ENCODE results near the gene SCAF4. TPM values are rescaled to one million over a fixed set of nuclear protein-coding genes. Genes with fewer than 3 reads are reported as not detected.

Gene SCAF4
- total and polyA plus RNA-seq, 2 of the 8 experiments (the other 6 are each of a cell fraction or from before 2014, with no cell fraction given) = 28.9 to 55.1 TPM

GRCh38 chr21:31728191-31728590, 3.7 kb downstream of the SCAF4 start:
- no peak overlapping the region for H2BK5ac ChIP-seq (ENCODE audit: low read depth, low read length)
- no peak overlapping the region for H3K18ac ChIP-seq (ENCODE audit: extremely low read depth, low read length)
- H3K23me2 ChIP-seq (ENCODE audit: low read depth, low read length) = peaks cover 10% of the 10 kb centered on the region
- no peak overlapping the region for H2BK15ac ChIP-seq (ENCODE audit: low read length)
- TF ChIP-seq YY1 (IDR thresholded peaks at IDR 0.05; ENCODE audit: low read depth, low read length) (no peak), RFX5 (IDR thresholded peaks at IDR 0.05; ENCODE audit: borderline replicate concordance, low read depth, low read length) (no peak), HDAC6 (IDR thresholded peaks at IDR 0.05; ENCODE audit: low read depth, low read length) (no peak), BRCA1 (IDR thresholded peaks at IDR 0.05; ENCODE audit: low read depth, low read length) (no peak), SUZ12 (IDR thresholded peaks at IDR 0.05; ENCODE audit: low read length) (no peak), EP300 (IDR thresholded peaks at IDR 0.05; ENCODE audit: borderline replicate concordance in 1 of 2, low read depth in 2 of 2, low read length in 2 of 2) (no peak), GABPA (IDR thresholded peaks at IDR 0.05; ENCODE audit: borderline replicate concordance, insufficient read depth, low read length) (no peak), POLR2A (IDR thresholded peaks at IDR 0.05; ENCODE audit: control extremely low read depth in 1 of 2, low read depth in 2 of 2, low read length in 2 of 2) (no peak), NANOG (IDR thresholded peaks at IDR 0.05; ENCODE audit: insufficient read depth, low read depth, low read length, poor library complexity, severe bottlenecking) (no peak), KDM1A (IDR thresholded peaks at IDR 0.05; ENCODE audit: borderline replicate concordance, low read length) (no peak), RNF2 (IDR thresholded peaks at IDR 0.05; ENCODE audit: borderline replicate concordance, low read depth, low read length, missing control alignments, poor library complexity, severe bottlenecking) (no peak)
- H2BK12ac ChIP-seq (ENCODE audit: low read depth, low read length) = no peak overlapping the region
- H3K27ac ChIP-seq (ENCODE audit: low read depth, low read length) = no peak overlapping the region
- H3K4me1 ChIP-seq (replicated peaks in 1 of 4; ENCODE audit: control insufficient read depth in 3 of 4, insufficient read depth in 4 of 4, low read length in 3 of 4) = peaks cover 9 to 17% (median 11%) of the 10 kb centered on the region in 4 experiments
- H3K4ac ChIP-seq (replicated peaks; ENCODE audit: insufficient read length, low read depth, low read length) = no peak overlapping the region
- no peak overlapping the region for H2AK5ac ChIP-seq (ENCODE audit: low read depth, low read length)
- no peak overlapping the region for H4K5ac ChIP-seq (ENCODE audit: insufficient read length, low read depth, low read length)
- H3K9me3 ChIP-seq (ENCODE audit: insufficient read depth in 2 of 2, low read depth in 1 of 2, low read length in 1 of 2) = no peaks in the 10 kb centered on the region
- H3K4me3 ChIP-seq (ENCODE audit: extremely low read depth in 1 of 4, insufficient read depth in 2 of 4, low read depth in 3 of 4, low read length in 4 of 4) = peak overlapping the region in 1 of 4 experiments; percentile 99; a peak in 1 of 8 replicates
- no peak overlapping the region for H3K23ac ChIP-seq (ENCODE audit: insufficient read length)
- no peak overlapping the region for H4K8ac ChIP-seq (ENCODE audit: extremely low read depth, insufficient read depth, low read length)
- no peak for DNase-seq (ENCODE audit: low read depth in 1 of 2, low spot score in 2 of 2)
- H3K4me2 ChIP-seq (ENCODE audit: insufficient read depth in 1 of 2, low read depth in 2 of 2, low read length in 2 of 2) = no peak overlapping the region; a peak in 2 of 4 replicates
- H2AFZ ChIP-seq (ENCODE audit: low read length) = no peak overlapping the region
- POLR2A ChIA-PET (ENCODE audit: partially characterized antibody) = no interaction called here
- H2BK20ac ChIP-seq (ENCODE audit: low read length) = no peak overlapping the region
- CTCF ChIA-PET (ENCODE audit: partially characterized antibody) = no interaction called here
- no peak overlapping the region for H3K9ac ChIP-seq (replicated peaks in 1 of 4; ENCODE audit: extremely low read depth in 1 of 4, low read depth in 3 of 4, low read length in 3 of 4)
- peaks cover 0 to 4% (median 0%) of the 10 kb centered on the region in 4 experiments; a peak in 2 of 8 replicates for H3K36me3 ChIP-seq (ENCODE audit: control insufficient read depth in 2 of 4, insufficient read depth in 4 of 4, low read length in 3 of 4)
- no peaks in the 10 kb centered on the region for H3K27me3 ChIP-seq (replicated peaks in 1 of 4; ENCODE audit: control insufficient read depth in 3 of 4, extremely low read depth in 1 of 4, insufficient read depth in 3 of 4, low read length in 3 of 4)
- no peak for FAIRE-seq
- H3K79me2 ChIP-seq (ENCODE audit: control insufficient read depth in 1 of 2, insufficient read depth in 2 of 2, low read length in 2 of 2) = peaks cover 50 to 88% of the 10 kb centered on the region in 2 experiments
- H3K56ac ChIP-seq (replicated peaks; ENCODE audit: insufficient read length, low read depth, low read length) = no peak overlapping the region
- no peak overlapping the region for H2BK120ac ChIP-seq (replicated peaks; ENCODE audit: low read depth, low read length)
- H3K79me1 ChIP-seq (ENCODE audit: low read depth, low read length) = no peaks in the 10 kb centered on the region; the same call in 1 of the 2 replicates
- peaks cover 32 to 46% of the 10 kb centered on the region in 2 experiments for H4K20me1 ChIP-seq (replicated peaks in 1 of 2; ENCODE audit: control insufficient read depth in 1 of 2, insufficient read depth in 2 of 2, low read length in 2 of 2)
- H4K91ac ChIP-seq (replicated peaks; ENCODE audit: insufficient read length, low read length) = no peak overlapping the region
- no peak overlapping the region for H3K14ac ChIP-seq (ENCODE audit: insufficient read length)
- WGBS, 2 experiments (ENCODE audit: extremely low coverage in 1 of 2, insufficient coverage in 1 of 2, insufficient read length in 1 of 2, insufficient replicate concordance in 2 of 2, low coverage in 1 of 2, low lambda C conversion rate in 2 of 2, missing lambda C conversion rate in 1 of 2) = 94% methylated on average over 2 of the region's 2 CpGs; no CpG with 5 or more reads in 1 of the 2 experiments
